Measurements from ENCODE around the gene LIPK. TPM values are rescaled to one million over a fixed set of nuclear protein-coding genes. Genes with fewer than 3 reads are reported as not detected.

LIPK gene
- total and polyA plus RNA-seq, 4 donors: not detected

GRCh38 chr10:88664142-88664541 is 41.9 kb upstream of the LIPK start, which contains the start of gene LIPF:
Gene LIPF, plus strand, starts transcription at chr10:88664442. Its CDS starts 2,856 bp downstream, at chr10:88667298.
- Histone ChIP-seq H3K9me3 (ENCODE audit: control insufficient read depth in 4 of 4, insufficient read depth in 3 of 4, low read length in 3 of 4) (no peaks in the 10 kb centered on the region), H3K27me3 (ENCODE audit: control insufficient read depth in 3 of 3, insufficient read depth in 3 of 3, low read length in 2 of 3) (no peaks in the 10 kb centered on the region), H3K27ac (ENCODE audit: low read depth in 1 of 2, low read length in 1 of 2) (no peak within 1 kb of the TSS), H3K9ac (ENCODE audit: insufficient read depth in 1 of 2, low read length in 2 of 2) (no peak within 1 kb of the TSS), H3K4me1 (ENCODE audit: control insufficient read depth in 5 of 5, insufficient read depth in 5 of 5, low read length in 5 of 5) (no peaks in the 10 kb centered on the region), H3K4me3 (no peak within 1 kb of the TSS), H3K36me3 (ENCODE audit: control insufficient read depth in 4 of 4, insufficient read depth in 4 of 4, low read length in 4 of 4) (no peaks in the 10 kb centered on the region)
- ATAC-seq (ENCODE audit: insufficient read depth, low FRiP score) (no peak), DNase-seq (no peak)
- 56 to 76% methylated on average over 1 of the region's 1 CpG for WGBS, 2 donors
- TF ChIP-seq CTCF (IDR thresholded peaks at IDR 0.05; ENCODE audit: control extremely low read depth, extremely low read depth): no peak

- DNase-seq (no peak), ATAC-seq (ENCODE audit: insufficient read depth, low FRiP score) (no peak)
- Histone ChIP-seq H3K4me3 (no peak overlapping the region), H3K9ac (ENCODE audit: insufficient read depth in 1 of 2, low read length in 2 of 2) (no peak overlapping the region), H3K4me1 (ENCODE audit: control insufficient read depth in 5 of 5, insufficient read depth in 5 of 5, low read length in 5 of 5) (no peaks in the 10 kb centered on the region), H3K36me3 (ENCODE audit: control insufficient read depth in 4 of 4, insufficient read depth in 4 of 4, low read length in 4 of 4) (no peaks in the 10 kb centered on the region), H3K27ac (ENCODE audit: low read depth in 1 of 2, low read length in 1 of 2) (no peak overlapping the region), H3K9me3 (ENCODE audit: control insufficient read depth in 4 of 4, insufficient read depth in 3 of 4, low read length in 3 of 4) (no peaks in the 10 kb centered on the region), H3K27me3 (ENCODE audit: control insufficient read depth in 3 of 3, insufficient read depth in 3 of 3, low read length in 2 of 3) (no peaks in the 10 kb centered on the region)
- TF ChIP-seq CTCF (IDR thresholded peaks at IDR 0.05; ENCODE audit: control extremely low read depth, extremely low read depth): no peak
- WGBS, 2 donors: 70 to 77% methylated on average over 1 of the region's 1 CpG
These were observed 37.6 kb upstream of the LIPK start for GRCh38 chr10:88668465-88668864.

GRCh38 chr10:88670497-88670896 is 35.6 kb upstream of the LIPK start:
- Histone ChIP-seq H3K4me3 (no peak overlapping the region), H3K36me3 (ENCODE audit: control insufficient read depth in 4 of 4, insufficient read depth in 4 of 4, low read length in 4 of 4) (no peaks in the 10 kb centered on the region), H3K9ac (ENCODE audit: insufficient read depth in 1 of 2, low read length in 2 of 2) (no peak overlapping the region), H3K4me1 (ENCODE audit: control insufficient read depth in 5 of 5, insufficient read depth in 5 of 5, low read length in 5 of 5) (no peaks in the 10 kb centered on the region), H3K27me3 (ENCODE audit: control insufficient read depth in 3 of 3, insufficient read depth in 3 of 3, low read length in 2 of 3) (no peaks in the 10 kb centered on the region), H3K9me3 (ENCODE audit: control insufficient read depth in 4 of 4, insufficient read depth in 3 of 4, low read length in 3 of 4) (no peaks in the 10 kb centered on the region), H3K27ac (ENCODE audit: low read depth in 1 of 2, low read length in 1 of 2) (no peak overlapping the region)
- ATAC-seq (ENCODE audit: insufficient read depth, low FRiP score) (no peak), DNase-seq (no peak)
- 69 to 91% methylated on average over 2 of the region's 2 CpGs for WGBS, 2 donors
- no peak for TF ChIP-seq CTCF (IDR thresholded peaks at IDR 0.05; ENCODE audit: control extremely low read depth, extremely low read depth)

- H3K27ac ChIP-seq (ENCODE audit: low read depth in 1 of 2, low read length in 1 of 2): no peak overlapping the region
- no peak overlapping the region for H3K9ac ChIP-seq (ENCODE audit: insufficient read depth in 1 of 2, low read length in 2 of 2)
- DNase-seq (peak in 2 of 3 donors; percentile 13 to 14), ATAC-seq (ENCODE audit: insufficient read depth, low FRiP score) (no peak)
- H3K4me3 ChIP-seq: no peak overlapping the region
- H3K4me1 ChIP-seq (ENCODE audit: control insufficient read depth in 5 of 5, insufficient read depth in 5 of 5, low read length in 5 of 5): no peaks in the 10 kb centered on the region
- H3K27me3 ChIP-seq (ENCODE audit: control insufficient read depth in 3 of 3, insufficient read depth in 3 of 3, low read length in 2 of 3): no peaks in the 10 kb centered on the region
- WGBS, 2 donors: 84 to 86% methylated on average over 2 of the region's 2 CpGs
- H3K9me3 ChIP-seq (ENCODE audit: control insufficient read depth in 4 of 4, insufficient read depth in 3 of 4, low read length in 3 of 4): no peaks in the 10 kb centered on the region
- H3K36me3 ChIP-seq (ENCODE audit: control insufficient read depth in 4 of 4, insufficient read depth in 4 of 4, low read length in 4 of 4): no peaks in the 10 kb centered on the region
- TF ChIP-seq CTCF (IDR thresholded peaks at IDR 0.05; ENCODE audit: control extremely low read depth, extremely low read depth): no peak
These were observed 34.0 kb upstream of the LIPK start for GRCh38 chr10:88672041-88672440.

All from lung (tissue), 12 donors.